GF-D8 (cell line): ENCODE data around the gene DTWD2.
"Not testable (repeated sequence)": the region's sequence is repeated elsewhere in the genome, so short reads cannot be mapped to it uniquely, and the experiment has no call there.

ENCODE experiments used
- DNase-seq: peaks from one replicate; lab custom pipeline; 2025; lab: John Stamatoyannopoulos, UW

DTWD2 gene

GRCh38 chr5:118987988-118988865, at the start of gene DTWD2:
Gene DTWD2 (minus strand): TSS chr5:118988547. CDS start chr5:118988511, 36 bp downstream.
- DNase-seq, result peak; percentile 45

GRCh38 chr5:119037496-119038215, 49.3 kb upstream of the DTWD2 start:
- no peak for DNase-seq

- no peak for DNase-seq
These were observed 47.9 kb upstream of the DTWD2 start for GRCh38 chr5:119036101-119036762.

GRCh38 chr5:119033135-119033534, 44.8 kb upstream of the DTWD2 start:
- no peak for DNase-seq

- DNase-seq, result no peak
These were observed 44.3 kb upstream of the DTWD2 start for GRCh38 chr5:119032656-119033055.

GRCh38 chr5:119031905-119032304, 43.6 kb upstream of the DTWD2 start:
- no peak for DNase-seq

GRCh38 chr5:119031011-119031886, 42.9 kb upstream of the DTWD2 start:
- no peak for DNase-seq

- DNase-seq, result no peak
These were observed 40.2 kb upstream of the DTWD2 start for GRCh38 chr5:119028575-119028974.

- no peak for DNase-seq
These were observed 34.4 kb upstream of the DTWD2 start for GRCh38 chr5:119022773-119023172.

- DNase-seq, result no peak
These were observed 33.8 kb upstream of the DTWD2 start for GRCh38 chr5:119022017-119022745.

- DNase-seq, result no peak
These were observed 32.9 kb upstream of the DTWD2 start for GRCh38 chr5:119021149-119021732.

GRCh38 chr5:119019949-119020348, 31.6 kb upstream of the DTWD2 start:
- DNase-seq, result no peak

GRCh38 chr5:119019501-119019900, 31.2 kb upstream of the DTWD2 start:
- DNase-seq, result no peak

GRCh38 chr5:119017994-119018393, 29.6 kb upstream of the DTWD2 start:
- DNase-seq, result no peak

- DNase-seq, result no peak
These were observed 27.9 kb upstream of the DTWD2 start for GRCh38 chr5:119016125-119016774.

GRCh38 chr5:119011186-119011585, 22.8 kb upstream of the DTWD2 start:
- no peak for DNase-seq

- DNase-seq, result no peak
These were observed 21.9 kb upstream of the DTWD2 start for GRCh38 chr5:119010206-119010605.

GRCh38 chr5:119009131-119009530, 20.8 kb upstream of the DTWD2 start:
- DNase-seq, result no peak

GRCh38 chr5:118999696-119000095, 11.3 kb upstream of the DTWD2 start:
- no peak for DNase-seq

- DNase-seq, result not testable (repeated sequence)
These were observed 10.5 kb upstream of the DTWD2 start for GRCh38 chr5:118998861-118999260.
